GM19238 (cell line): ENCODE results near the gene CGB1.
A peak's percentile ranks its signal among the peaks of the same experiment; 100 is the strongest.

ENCODE experiments used
- DNase-seq: peaks from one replicate; pipeline ENCODE4 v3.0.0; 2011; ENCODE audit warnings: low spot score; ENCODE audit not compliant: insufficient read length

Gene CGB1

DNA sequence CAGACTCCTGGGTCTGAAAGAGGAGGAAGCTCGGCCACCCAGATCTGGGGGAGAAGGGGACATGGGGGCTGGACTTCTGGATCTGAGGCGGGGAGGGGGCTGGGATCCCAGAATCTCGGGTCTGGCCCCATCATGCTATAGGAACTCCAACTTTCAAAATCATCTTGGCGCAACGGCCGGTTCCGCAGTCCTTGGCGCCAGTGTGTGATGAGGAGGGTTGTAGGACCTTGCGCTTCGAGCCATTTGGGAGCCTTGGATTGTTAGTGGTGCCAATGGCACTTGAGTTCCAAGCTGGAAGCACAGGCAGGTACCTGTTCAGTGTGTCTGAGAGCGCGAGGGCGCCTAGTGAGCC is 42.7 kb downstream of the CGB1 start:
- no peak for DNase-seq

DNA sequence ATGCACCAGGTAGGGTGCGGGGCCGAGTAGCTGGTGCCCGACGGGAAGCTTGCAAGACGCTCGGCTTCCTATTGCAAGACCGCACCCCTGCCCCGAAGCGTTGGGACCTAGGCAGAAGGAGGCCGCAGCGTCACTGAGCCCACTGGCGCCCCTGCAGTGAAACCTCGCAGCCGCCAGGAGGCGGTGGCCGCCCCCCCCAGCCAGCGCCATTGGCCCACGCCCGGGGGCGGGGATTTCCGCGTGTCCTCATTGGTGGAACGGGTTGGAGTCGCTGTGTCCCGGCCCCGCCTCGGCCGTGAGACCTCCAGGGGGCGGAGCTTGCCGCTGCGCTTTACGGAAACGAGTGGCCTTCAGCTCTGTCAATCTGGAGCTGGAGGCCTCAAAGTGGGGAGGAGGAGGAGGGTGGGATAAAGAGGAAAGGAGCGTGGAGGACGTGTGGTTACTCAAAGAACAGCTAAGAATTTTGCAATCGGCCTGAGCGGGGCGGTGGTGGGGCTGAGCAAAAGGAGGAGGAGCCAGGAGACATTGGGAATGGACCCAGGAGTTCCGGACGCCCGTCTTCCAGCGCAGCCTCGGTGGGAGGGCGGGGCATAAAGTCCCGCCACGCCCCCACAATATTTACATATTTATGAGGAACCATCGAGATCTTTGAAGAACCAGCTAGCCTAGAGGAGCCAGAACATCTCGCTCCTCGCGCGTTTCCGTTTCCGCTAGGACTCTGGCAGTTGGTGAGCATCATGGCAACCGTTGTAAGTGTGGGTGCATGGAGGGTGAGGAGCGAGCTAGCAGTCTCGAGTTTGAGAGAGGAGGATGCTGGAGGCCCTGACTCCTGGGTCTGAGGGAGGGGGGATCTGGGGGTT is 43.3 kb downstream of the CGB1 start, which contains the start of the genes GYS1 and RUVBL2:
Gene GYS1, minus strand, starts transcription at position 135 of the 860 bp plus-strand sequence. CDS start 197 bp downstream, outside the sequence.
Gene RUVBL2, plus strand, starts transcription at position 713 of the 860 bp plus-strand sequence. Its CDS starts 25 bp downstream, at position 738.
- peak; percentile 98 for DNase-seq

DNA sequence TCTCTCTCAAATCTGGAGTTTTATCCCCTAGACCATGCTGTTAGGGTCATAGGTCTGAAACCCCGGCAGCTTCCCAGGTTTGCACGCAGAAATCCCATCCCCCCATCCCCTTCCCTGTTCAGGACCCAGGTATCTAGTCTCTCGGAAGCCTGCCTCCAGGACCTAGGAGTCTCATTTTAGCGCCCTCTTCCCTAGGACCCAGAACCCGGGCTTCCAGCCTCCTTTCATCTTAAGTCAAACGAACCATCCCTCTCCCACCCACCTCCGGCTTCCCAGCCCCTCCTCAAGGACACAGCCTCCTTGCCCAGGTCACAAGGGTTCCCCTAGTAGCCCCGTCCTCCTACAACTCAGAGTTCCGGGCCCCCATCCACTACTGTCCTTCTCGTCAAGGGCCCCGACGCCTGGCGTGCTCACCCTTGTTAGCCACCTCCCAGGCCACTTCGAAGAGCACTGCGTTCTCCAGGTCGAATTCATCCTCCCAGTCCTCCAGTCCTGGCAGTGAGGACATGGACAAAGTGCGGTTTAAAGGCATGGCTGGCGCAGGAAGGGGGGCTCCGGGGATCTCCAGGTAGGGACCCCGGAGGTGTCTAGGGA is 44.0 kb downstream of the CGB1 start:
- no peak for DNase-seq

DNA sequence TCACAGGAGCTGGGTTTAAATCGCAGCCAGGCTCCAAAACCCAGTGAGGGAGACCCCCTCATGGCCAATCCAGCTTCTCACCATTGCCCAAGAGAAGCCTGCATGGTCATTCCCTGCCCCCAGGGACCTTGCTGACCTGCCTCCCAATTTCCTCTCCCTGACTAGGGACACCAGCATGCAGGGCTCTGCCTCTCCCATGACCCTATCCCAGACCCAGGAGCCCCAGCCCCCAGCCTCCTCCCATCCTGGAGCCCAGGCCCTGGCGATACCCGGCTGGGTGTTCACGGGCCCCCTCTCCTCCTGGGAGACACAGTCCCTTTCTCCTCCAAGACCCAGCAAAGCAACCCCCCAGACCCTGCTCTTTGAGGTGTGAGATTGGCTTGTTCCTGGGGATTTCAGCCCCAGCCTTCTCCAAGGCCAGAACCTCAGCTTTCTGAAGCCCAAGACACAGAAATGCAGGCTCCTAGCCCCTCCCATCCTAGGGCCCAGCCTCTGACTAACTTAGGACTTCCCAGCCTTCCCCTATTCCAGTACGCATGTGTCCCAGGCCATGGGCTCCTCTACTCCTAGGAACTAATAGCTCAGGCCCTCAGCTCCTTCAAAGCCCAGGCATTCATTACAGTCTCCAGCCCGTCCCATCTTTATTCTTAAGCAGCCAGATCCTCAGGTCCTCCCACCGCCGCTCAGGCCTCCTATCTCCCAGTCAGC is 44.7 kb downstream of the CGB1 start:
- DNase-seq, result no peak

DNA sequence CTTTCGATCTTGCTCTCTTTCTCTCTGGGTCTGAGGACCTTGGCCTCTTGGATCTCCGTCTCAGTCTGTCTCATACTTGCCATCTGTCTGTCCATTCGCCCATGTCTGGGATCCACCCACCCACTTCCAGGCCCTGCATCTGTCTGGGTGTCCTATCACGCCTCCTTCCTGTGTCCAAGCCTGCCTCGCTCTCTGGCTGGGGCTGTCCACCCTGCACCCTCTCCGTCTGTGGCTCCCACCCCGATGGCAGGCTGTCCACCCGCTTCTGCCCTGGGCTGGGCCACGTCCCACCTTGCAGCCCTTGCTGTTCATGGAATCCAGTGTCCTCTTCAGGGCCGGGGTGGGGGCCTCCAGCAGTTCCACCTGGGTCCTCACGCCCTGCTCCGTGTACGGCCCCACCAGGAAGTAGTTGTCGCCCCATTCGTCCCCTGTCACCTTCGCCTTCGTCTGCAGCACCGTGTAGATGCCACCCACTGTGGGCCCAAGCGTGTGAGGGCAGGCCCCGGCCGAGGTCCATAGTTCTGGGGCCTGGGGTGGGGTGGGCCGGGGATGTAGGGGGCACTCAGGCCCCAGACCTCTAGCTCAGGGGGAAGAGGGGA is 45.6 kb downstream of the CGB1 start:
- DNase-seq, result no peak

DNA sequence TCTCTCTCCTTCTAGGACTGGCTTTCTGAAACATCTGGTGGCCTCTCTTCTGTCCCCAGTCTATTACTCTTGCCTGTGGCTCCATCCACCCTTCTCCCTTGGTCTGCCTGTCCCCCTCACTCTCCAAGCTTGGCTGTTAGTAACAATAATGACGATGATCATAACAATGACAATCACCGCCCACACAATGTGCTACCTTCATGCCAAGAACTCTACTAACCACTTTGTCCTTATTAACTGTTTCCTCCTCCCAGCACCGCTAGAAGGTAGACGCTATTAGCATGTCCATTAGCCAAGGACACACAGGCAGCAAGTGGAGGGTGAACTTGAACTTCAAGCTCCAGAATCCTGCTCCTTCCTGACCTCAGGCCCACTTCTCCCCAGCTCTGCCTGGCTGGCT is 46.3 kb downstream of the CGB1 start:
- no peak for DNase-seq

DNA sequence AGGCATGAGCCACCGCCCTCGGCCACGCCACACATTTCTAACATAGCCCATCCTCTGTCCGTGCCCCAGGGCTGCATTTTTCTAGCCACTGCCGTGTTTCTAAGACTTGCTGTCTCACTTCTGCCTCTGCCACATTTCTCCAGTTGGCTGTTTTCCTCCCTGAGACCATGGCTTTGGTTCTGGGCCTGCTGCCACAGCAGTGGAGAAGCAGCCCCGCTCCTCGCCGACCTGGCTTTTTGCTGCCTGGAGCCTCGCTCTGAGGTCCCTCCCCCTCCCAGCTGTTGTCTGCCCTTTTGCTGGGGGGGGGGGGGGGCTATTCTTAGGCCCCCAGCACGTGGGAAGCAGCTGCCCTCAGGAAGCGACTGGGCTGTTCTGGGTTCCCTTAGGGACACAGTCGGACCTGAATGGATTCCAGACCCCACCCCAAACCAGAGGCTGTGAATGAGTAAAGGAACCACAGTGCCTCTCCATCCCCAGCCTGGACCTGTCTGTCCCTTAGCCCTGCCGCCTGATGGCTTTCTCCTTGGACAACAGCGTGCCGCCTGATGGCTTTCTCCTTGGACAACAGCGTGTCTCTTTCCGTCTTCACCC is 46.9 kb downstream of the CGB1 start:
- no peak for DNase-seq

DNA sequence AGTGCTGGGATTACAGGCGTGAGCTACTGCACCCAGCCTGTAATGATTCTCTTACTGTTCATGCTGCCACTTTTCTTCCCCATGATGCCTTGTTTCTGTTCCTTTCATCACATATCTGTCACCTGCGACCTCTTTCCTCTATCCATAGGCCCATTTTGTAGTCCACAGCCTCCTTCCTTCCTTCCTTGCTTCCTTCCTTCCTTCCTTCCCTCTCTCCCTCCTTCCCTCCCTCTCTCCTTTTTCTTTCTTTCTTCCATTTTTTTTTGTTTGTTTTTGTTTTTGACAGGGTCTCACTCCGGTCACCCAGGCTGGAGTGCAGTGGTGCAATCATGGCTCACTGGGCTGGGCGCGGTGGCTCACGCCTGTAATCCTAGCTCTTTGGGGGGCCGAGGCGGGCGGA is 47.8 kb downstream of the CGB1 start:
- no peak for DNase-seq

DNA sequence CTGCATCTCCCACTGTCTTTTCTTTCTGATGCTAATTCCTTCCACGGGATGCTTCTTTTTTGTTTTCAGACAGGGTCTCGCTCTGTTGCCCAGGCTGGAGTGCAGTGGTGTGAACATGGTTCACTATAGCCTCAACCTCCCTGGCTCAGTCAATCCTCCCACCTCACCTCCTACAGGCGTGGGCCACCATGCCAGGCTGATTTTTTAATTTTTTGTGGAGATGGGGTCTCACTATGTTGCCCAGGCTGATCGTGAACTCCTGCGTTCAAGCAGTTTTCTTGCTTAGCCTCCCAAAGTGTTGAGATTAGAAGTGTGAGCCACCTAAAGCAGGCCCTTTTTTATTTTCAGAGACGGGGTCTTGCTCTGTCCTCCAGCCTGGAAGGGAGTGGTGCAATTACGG is 48.4 kb downstream of the CGB1 start:
- no peak for DNase-seq

DNA sequence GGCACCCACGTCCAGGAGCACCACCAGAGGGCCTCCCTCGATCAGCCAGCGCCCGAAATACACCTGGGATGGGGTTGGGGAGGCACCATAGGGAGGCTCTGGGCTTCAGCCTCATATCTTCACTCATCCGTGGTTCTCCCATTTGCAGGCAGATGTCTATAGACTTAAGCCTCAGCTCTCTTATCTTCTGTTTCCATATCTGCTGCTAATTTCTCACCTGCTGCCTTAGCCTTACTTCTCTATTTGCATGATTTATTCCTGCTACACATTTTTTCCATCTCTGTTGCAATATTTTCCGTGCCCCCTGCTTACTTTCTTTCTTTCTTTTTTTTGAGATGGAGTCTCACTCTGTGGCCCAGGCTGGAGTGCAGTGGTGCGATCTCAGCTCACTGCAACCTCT is 49.4 kb downstream of the CGB1 start:
- DNase-seq, result no peak

DNA sequence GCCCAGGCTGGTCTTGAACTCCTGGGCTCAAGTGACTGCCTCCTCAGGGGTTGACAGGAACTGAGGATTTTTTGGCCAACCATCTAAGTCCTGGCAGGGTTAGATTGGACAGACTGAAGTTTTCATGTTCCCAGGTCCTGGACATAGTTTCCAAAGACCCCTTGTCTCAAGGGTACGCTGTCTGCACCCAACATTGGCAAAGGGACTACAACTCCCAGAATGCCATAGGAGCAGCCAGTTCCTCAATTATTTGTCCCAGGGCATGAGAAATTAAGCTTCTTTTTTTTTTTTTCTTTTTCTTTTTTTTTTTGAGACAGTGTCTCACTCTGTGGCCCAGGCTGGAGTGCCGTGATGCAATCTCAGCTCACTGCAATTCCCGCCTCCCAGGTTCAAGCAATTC is 50.5 kb downstream of the CGB1 start:
- no peak for DNase-seq

DNA sequence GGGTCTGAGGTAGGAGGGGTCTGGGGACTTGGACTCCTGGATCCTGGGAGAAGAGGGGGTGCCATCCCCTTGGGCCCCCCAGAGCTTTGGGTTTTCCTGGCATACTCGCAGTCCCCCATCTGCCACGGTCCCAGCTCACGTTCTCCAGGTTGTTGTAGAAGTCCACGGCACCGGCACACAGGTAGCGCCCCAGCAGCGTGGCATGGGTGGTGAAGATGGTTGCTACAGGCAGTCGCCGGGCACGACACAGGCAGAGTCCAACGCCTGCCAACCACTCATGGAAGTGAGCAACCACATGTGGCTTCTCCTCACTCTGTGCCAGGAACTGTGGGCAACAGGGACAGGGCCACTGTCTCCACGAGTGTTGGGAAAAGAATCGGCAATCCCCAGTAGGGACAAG is 51.0 kb downstream of the CGB1 start:
- no peak for DNase-seq
